Erythroblast (primary cell): Measurements from ENCODE around the gene NNT.

ENCODE experiments used
- GATA1 ChIP-seq: IDR thresholded peaks from 2 replicates; pipeline ENCODE4 v1.6.1; 2011; ENCODE audit warnings: low read depth, mild to moderate bottlenecking, control low read depth, low read length, moderate library complexity
- POLR2A ChIP-seq: IDR thresholded peaks from 2 replicates; pipeline ENCODE4 v1.6.1; 2011; ENCODE audit warnings: mild to moderate bottlenecking, low read length

DNA sequence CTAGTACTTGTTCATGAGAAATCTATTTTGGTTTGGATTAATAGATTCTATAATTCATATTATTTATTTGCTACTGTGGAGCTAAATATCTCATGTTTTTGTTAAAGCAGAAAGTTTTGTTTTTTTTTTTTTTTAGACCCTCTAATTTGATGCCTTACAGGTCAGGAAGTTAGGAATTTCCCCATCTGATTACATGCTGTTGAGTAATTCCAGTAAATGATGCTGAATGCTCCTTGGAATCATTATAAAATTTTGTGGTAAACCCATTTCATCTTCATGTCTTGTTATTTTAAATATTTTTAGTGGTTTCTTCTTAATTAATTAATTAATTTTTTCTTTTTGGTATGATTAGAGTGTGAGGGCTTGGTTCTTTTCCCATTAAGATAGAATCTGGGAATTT is 35.6 kb downstream of the NNT start:
- TF ChIP-seq POLR2A: no peak
- TF ChIP-seq GATA1: no peak
